HG02759 (cell line): ENCODE measurements around the gene RPL35.

Experiments
- ATAC-seq: cut with Tn5 transposase; IDR thresholded peaks from one replicate; pipeline ENCODE4 v1.9.1; 2021; ENCODE audit warnings: mild to moderate bottlenecking, moderate library complexity; ENCODE audit not compliant: unreplicated experiment

Gene RPL35

GRCh38 chr9:124861342-124862229, at the start of gene RPL35, which contains the start of gene ARPC5L:
Gene RPL35 (minus strand): TSS chr9:124861957. CDS start chr9:124861912, 45 bp downstream.
Gene ARPC5L (plus strand): TSS chr9:124862130. CDS start chr9:124869291, 7,161 bp downstream.
- ATAC-seq: peak; percentile 93

- ATAC-seq: no peak
Observed at GRCh38 chr9:124908098-124908497, 46.3 kb upstream of the RPL35 start.

DNA sequence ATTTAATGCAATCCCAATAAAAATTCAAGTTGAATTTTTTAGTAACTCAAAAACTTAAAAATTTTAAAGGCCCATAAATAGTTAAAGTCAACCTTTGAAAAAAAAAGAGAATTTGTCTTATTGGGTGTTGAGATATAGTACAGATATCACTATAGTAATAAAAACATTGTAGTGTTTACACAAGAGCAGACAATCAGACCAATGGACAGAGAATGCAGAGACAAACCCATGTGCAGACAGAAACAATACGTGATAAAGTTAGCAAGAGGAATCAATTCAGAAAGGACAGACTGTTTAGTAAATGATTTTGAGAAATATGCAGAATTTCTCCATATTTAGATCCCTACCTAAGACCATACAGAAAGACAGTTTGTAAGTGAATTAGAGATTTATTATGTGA, 45.2 kb upstream of the RPL35 start:
- ATAC-seq: no peak

- no peak for ATAC-seq
Observed at GRCh38 chr9:124899845-124900244, 38.1 kb upstream of the RPL35 start.

GRCh38 chr9:124897570-124898460, 36.1 kb upstream of the RPL35 start:
- ATAC-seq: no peak

GRCh38 chr9:124894741-124895170, 33.0 kb upstream of the RPL35 start:
- ATAC-seq: no peak

DNA sequence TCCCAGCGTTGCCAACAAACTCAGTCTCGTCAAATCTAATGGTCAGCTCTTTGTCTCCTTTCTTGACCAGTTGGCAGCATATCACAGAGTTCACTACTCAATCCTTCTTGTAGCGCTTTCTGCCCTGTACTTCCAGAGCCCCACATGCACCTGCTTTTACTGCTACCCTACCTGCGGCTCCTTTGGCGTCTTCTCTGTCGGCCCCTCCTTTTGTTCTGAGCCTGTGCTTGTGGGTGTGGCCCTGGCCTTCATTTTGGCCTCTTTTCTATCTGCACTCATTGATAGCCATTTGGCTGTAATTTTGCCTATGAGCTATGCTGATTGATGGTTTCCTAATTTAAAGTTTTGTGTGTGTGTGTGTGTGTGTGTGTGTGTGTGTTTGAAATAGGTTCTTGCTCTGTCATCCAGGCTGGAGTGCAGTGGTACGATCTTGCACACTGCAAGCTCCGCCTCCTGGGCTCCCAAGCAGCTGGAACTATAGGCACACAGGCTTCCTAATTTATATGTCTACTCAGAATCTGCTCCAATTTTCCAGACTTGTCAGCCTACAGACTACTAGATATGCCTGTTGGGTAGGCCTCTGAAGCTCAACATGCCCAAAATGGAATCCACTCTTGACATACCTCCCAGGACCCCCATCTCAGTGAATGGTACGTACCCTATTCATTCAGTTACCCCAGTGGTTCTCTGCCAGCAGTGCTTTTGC, 32.4 kb upstream of the RPL35 start:
- ATAC-seq: no peak

DNA sequence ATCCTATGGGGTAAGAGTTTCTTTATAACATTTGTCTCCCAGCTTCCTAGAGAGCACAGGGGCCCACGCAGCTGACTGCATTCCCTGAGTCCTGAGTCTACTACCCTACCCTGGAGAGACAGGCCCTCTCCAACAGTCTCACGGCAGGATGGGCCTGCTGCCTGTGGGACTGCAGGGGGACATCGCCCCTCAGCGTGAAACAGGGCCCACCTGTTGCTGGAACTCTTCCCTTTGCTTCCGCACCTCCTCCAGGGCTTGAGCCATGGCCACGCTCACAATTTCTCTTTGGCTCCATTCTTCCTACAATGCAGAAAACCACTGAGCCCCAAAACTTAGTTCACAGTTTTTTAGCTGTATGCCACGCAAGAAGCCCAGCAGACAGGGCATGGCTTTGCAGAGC, 28.4 kb upstream of the RPL35 start:
- ATAC-seq: no peak

DNA sequence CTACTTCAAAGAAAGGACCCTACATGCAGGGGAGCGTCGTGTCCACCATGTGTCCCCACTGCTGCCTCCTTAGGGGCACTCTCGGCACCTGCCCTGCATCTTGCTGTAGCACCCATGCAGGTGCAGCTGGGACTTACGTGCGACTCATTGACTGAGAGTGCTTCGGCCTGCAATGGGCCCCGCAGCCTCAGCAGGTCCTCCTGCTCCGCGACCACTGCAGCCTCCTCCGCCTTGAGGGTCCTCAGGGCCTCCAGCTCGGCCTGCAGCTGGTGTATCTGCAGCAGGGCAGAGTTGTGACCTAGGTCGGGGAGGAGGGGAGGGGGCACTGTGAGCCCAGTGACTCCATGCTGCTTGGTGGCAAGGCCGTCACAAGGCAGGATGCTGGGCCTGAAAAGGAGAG, 27.2 kb upstream of the RPL35 start:
- ATAC-seq: no peak

DNA sequence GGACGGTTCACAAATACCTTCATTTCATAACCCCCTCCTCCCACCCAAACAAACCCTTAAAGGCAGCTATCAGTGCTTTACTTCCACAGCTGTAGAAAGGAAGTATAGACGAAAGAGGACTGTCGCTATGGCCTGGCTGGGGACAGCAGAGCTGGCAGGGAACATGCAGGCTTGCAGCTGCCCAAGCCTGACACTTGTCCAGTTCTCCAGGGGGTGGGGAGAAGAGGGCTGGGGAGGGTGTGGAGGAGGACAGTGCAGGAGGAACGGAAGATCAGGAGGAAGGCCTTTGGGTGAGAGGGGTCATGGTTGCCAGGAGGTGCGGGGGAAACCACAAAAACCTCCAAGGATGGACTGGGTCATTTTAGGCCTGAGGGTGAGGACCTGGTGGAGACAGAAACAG, 26.1 kb upstream of the RPL35 start:
- ATAC-seq: no peak

DNA sequence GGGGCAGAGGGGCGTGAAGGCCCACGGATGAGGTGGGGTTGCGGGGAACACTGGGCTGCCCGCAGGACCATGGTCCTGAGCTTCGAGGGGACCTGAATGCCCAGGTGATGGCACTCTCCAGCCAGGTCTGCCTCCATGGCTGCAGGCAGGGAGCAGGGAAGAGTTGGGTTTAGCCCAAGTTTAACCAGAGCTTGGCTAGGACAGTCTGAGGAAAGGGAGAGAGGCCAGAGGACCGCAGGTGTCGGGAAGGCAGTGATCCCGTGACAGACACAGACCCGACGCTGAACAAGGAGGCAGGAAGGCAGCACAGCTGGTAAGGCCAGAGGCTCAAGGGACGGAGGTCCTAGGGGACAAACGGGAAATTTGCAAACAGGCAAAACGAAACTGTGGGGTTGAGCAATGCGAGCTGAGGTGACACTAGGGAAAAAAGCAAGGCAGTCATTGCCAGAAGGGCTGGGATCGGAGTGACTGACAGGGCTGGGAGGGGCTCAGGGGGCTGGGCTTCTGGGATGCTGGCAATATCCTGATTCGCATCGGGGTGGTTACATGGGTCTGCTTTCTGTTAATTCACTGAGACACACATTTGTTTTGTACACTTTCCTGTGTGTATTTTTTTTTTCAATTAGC, 25.2 kb upstream of the RPL35 start:
- ATAC-seq: no peak

DNA sequence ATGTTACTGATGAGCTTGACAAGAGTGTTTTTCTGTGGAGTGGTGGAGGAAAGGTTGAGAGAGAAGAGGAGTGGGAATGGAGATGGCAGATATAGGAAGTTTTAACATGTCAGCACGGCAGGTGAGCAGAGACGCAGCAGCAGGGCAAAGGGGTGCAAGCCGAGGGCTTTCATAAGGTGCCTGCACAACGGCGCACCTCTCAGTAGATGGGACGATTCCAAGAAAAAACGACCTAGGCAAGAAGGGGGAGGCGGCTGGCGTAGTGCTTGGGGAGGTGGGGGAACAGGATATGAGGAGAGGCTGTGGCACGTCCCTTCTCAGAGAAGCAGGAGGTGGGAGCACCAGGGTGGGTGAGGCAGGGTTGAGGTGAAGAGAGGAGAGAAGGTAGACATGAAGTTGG, 24.7 kb upstream of the RPL35 start:
- no peak for ATAC-seq

- no peak for ATAC-seq
Observed at GRCh38 chr9:124885551-124885950, 23.8 kb upstream of the RPL35 start.

DNA sequence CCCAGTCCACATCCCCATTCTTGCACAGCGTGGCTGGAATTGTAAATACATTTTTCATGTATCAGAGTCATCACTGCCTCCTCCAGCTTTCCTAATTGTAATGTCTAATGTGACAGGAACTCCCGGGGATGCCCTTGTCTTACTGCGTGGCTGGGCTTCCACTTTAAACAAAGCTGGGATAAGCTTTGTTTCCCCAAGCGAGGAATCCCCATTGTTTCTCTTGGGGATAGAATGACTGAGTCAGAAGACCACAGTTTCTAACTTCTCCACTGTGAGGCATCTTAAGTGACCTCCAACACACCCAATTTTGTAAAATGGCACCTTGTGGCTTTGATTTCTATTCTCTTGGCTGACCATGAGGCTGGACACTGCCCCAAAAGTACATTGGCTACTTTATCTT, 22.6 kb upstream of the RPL35 start:
- no peak for ATAC-seq

DNA sequence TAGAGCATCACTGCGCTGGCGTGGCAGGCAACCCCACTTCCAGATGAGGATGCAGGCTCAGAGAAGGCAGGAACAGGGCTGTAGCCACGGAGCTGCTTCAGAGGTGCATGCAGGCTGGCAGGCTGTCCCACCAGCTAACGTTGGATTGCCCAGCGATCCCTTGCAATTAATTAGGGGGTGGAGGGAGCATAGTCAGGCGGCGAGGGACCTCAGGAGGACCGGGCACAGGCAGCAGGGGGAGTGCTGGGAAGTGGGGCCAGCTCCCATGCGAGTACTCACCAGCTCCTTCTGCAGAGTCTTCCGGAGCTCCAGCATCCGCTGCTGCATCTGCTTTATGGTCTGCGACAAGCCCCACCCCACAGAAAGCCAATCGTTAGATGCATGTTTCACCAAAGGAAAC, 20.5 kb upstream of the RPL35 start:
- no peak for ATAC-seq

- no peak for ATAC-seq
Observed at GRCh38 chr9:124881138-124881743, 19.5 kb upstream of the RPL35 start.

DNA sequence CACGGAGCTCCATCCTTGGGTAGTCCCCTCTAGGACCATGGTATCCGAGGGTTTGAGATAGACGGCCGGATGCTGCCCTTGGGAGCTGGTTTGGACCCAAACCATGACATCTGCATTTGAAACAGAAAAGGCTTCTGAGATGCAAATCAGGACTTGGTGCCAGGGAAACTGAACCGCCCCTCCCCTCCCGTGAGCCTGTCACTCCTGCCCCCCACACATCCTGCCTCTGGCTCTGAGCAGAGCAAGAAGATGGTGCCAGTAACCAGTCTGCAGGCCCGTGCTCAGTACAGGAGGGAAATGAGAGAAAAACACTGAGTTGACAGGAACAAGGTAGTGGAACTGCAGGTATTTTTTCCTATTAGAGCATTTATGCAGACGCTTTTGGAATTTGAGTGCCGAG, 18.7 kb upstream of the RPL35 start:
- ATAC-seq: no peak

DNA sequence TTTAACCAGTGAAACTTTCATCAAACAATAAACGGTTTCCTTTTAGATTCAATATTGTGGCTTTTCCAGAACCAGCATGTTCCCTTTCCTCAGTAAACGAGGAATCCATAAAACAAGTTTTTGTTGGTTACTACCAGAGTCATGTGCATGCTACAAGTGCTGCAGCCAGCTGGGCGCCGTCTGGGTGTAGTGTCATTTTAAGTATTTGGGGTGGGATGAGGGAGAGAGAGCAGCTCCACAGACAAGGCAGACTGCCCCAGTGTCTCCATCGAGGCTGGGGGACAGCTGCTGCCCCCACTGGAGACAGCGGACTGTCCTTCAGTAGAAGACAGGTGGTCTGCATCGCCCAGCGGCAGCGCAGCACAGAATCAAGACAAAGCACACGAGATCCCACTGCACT, 17.5 kb upstream of the RPL35 start:
- ATAC-seq: no peak

- no peak for ATAC-seq
Observed at GRCh38 chr9:124878518-124878917, 16.8 kb upstream of the RPL35 start.

- ATAC-seq: no peak
Observed at GRCh38 chr9:124878021-124878420, 16.3 kb upstream of the RPL35 start.
